Adipose tissue (tissue), 3 donors: Measurements from ENCODE around the gene SCT. TPM values are rescaled to one million over a fixed set of nuclear protein-coding genes. Genes with fewer than 3 reads are reported as not detected.

Source experiments
- H3K27ac ChIP-seq: one replicate; pipeline ENCODE4 v1.5.1; 2013; ENCODE audit warnings: low read depth, low read length
- WGBS, 3 donors: extraction: QIAGEN DNeasy Blood & Tissue Kit; methylation state at CpG; one replicate each; pipeline ENCODE4 v1.1.7; 2013; 5-methylcytosine and 5-hydroxymethylcytosine counted together
- polyA plus RNA-seq, 3 donors: library from polyadenylated mRNA; stranded (reverse); fragments of 200-250 nt; gene quantifications; one replicate each; pipeline ENCODE4 v1.2.3, GENCODE V29; 2013
- donor health status: healthy with polysubstance abuse.
- donor health status: Bipolar disorder and iron deficiency.
- donor health status: healthy.

The SCT gene
- polyA plus RNA-seq, 3 donors, result not detected

DNA sequence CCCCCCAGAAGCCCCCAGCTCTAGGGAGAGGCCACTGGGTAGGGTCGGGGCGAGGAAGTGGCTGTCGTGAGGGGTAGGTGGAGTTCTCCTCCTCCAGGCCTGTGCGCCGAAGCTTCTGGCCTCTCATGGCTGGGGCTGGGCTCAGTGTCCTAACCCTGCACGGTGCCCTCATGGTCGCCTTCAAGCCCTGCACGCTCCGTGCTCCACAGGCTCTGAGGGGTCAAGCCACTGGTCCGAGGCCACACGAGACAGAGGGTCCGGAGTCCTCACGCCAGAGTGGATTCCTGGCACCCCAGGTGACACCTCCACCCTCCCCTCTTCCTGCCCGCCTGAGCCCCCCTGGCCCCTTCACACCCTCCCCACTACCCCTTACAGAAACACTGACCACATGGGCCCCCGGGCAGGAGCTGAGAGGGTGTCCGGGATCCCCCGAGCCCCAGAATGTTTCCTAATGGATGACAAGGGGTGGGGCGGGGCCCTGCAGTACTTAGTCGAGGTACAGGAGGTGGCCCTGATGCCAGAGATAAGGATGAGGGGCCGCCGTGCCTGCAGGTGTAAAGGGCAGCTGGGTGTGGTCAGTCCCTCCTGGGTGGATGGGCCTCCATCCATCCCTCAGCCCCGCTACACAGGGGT, 1.2 kb downstream of the SCT start:
- WGBS, 3 donors, result 67 to 78% (median 77%) methylated on average over 20 to 22 of the region's 22 CpGs
- no peak overlapping the region for H3K27ac ChIP-seq

DNA sequence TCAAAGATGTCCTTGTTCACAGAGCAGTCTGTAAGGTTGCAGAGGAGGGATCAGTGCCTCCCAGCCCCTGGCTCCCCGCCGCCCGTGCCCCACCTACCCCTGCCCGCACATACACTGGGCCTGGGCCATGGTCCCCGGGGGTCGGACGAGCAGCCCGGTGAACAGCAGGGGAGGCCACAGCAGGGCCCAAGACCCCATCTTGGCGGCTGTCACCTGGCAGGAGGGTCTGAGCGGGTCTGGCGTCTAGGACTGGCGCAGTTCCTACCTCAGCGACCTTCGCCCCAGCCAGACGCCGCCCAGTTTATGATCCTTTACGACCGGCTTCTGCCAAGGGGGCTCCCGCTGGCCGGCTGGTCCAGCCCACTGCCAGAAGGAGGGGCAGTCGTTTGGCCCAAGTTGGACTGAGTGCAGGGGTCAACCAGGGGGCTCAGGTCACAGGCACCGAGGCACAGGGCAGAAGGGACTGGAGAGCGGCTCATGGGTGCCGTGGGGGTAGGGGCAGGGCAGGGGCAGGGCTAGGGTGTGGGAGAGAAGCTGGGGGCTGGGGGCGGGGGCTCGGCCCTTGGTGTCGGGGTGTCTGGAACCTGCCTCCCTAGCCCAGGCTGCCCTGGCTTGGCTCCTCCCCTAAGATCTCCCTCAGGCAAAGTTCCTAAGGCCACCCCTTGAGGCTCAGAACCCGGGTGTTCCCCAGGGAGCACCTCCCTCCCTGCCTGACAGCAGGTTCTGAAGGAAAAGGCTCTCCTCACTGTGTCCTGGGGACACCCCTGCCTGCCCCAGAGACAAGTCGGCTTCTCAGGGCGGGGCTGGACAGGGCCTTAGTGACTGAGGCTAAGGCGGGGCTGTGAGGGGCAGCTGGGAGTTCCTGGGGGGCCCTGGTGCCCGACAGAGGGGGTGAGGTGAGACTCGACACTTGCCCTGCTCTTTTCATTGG, 2.0 kb downstream of the SCT start, which contains the start of gene CDHR5:
Gene CDHR5 (minus strand): TSS at position 251 of the 931 bp plus-strand sequence. CDS start 53 bp downstream, at position 198.
- H3K27ac ChIP-seq, result no peak within 1 kb of the TSS
- 66 to 82% (median 67%) methylated on average over 32 to 33 of the region's 33 CpGs for WGBS, 3 donors

DNA sequence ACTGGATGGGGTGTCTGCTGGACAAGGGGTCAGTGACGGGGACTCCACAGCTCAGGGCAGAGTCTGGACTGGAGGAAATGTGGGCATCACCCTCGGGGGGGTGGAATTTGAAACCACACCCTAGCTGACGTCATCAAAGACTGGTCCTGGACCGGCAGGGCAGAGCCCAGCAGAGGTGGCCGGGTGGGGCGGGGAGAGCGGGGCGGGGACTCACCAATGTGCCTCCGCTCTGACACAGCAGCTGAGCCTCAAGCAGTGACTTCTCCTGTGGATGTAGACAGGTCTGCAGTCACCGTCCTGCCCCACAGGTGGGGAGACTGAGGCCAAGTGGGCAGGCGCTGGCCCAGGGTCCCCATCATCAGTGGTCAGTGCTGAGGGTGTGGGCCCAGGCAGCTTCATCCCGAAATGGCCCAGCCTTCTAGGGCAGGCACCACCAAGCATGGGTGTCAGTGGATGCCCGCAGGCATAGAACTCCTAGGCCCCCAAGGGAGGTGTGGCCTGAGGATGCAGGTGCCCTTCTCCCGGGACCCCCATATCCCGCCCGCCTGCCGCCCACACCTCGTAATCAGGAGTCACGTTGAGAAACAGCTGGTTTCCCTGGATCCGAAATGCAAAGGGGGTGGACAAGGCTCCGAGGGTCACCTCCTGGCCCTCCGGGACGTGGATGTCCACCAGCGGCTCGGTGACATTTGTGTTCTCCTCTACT, 2.8 kb downstream of the SCT start:
- 79 to 82% (median 81%) methylated on average over 24 to 25 of the region's 25 CpGs for WGBS, 3 donors

DNA sequence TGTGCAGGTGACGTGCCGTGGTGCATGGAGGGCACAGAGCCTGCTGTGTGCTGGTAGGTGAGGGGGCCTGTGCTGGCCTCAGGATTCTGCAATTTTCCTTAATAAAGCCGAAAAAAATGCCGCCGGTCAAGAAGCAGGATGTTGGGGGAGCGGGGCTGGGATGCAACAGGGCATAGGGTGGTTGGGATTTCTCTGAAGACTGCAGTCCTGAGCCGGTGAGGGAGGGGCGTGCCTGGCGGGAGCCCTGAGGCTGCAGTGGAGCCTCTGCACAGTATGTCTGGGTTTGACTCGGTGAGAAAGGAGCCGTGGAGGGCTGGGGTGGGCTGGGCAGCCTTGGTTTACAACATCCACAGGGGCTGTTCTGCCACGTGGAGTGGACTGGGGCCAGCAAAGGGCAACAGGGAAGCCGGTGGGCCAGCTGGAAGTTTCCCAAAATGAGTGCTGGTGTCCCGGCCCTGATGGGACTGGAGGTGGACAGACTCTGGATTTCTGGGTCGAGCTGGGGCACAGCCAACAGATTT, 3.6 kb downstream of the SCT start:
- WGBS, 3 donors, result 81 to 85% (median 84%) methylated on average over 15 of the region's 15 CpGs
- no peak overlapping the region for H3K27ac ChIP-seq

More for the DNA sequence above, 2.8 kb downstream of the SCT start:
- no peak overlapping the region for H3K27ac ChIP-seq

DNA sequence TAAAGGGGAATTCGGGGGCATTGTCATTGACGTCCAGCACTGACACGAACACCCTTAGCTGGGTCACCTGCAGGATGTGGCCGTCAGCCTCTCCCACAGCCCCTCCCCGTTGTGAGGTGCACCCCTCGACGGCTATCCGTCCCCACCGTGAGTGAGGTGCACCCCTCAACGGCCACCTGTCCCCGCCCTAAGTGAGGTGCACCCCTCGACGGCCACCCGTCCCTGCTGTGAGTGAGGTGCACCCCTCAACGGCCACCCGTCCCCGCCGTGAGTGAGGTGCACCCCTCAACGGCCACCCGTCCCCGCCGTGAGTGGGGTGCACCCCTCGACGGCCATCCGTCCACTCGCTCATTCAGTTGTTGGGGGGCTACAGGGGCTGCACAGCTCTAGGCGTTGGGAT, 5.1 kb downstream of the SCT start:
- WGBS, 3 donors, result 87 to 90% (median 88%) methylated on average over 25 to 27 of the region's 27 CpGs
- H3K27ac ChIP-seq, result no peak overlapping the region

DNA sequence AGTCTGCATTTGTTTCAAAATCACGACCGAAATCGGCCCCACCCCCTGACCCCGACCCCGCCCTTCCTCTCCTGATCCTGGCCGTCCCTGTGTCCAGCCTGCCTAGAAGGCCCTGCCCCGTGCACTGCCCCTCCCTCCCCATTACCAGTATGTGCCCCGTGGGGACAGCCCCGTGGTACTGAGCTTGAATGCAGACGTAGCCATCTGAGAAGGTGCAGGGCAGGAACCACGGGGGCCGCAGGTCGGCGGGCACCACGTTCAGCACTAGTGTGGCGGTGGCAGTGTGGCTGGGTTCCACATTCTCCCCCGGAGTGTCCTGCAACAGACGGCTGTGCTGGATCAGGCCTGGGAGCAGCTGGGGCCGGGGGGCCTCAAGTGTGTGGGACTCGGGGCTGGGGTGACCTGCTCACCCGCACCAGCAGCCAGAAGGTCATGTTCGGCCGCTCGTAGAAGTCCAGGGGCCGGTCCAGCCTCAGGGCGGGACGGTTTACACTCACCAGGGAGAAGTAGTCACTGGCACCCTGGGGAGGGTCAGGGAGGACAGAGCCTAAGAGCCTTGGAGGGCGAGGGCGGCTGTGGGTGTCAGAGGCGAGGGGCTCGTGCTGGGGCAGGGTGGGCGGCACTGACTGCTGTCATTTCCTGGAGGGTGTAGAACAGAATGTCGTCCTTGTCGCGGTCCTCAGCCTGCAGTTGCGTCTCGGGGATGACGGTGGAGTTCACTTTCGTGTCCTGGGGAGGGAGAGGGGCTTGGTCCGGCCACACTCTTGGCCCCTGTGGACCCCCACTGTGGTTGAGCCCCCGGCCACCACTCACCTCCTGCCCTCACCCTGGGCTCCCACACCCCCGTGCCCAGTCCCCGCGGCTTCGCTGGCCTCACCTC, 5.8 kb downstream of the SCT start:
- 70 to 76% (median 76%) methylated on average over 43 to 45 of the region's 45 CpGs for WGBS, 3 donors
- H3K27ac ChIP-seq, result no peak overlapping the region

DNA sequence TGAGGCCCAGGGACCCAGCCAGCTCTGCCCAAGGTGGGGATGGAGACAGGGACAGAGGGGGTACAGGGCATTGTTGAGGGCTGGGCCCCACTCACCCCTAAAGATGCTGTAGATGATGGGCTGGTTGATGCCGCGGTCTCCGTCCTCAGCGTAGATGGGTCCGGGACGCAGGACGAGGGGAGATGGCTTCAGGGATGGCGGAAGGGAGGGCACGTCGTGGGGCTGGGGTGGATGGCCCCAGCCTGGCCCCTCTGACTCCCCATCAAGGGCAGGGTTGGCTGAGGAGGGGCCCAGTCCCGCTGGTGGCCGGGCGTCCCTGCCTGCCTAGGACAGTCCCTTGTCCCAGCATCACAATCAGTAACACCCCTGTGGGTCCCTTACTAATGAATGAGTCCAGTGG, 6.8 kb downstream of the SCT start:
- H3K27ac ChIP-seq, result no peak overlapping the region
- 95 to 97% (median 96%) methylated on average over 13 of the region's 13 CpGs for WGBS, 3 donors

DNA sequence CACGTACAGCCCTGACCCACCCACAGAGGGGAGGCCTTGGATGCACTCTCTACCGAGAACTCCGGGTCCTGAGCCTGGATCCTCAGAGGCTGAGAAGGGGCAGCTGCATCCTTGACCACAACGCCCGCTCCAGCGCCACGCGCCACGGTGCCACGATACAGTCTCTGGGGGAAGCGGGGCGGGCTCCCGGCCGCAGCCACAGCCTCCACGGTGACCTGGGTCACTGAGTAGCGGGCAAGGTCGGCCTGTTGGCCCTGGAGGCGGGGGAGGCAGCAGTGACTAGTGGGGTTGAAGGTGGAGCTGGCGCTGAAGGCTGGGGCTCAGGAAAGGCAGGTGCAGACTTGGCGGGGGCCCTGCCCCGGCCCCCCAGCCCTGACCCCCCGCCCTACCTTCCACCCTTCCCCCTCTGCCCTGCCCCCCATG, 7.3 kb downstream of the SCT start:
- WGBS, 3 donors, result 95% methylated on average over 17 to 22 of the region's 22 CpGs
- no peak overlapping the region for H3K27ac ChIP-seq

DNA sequence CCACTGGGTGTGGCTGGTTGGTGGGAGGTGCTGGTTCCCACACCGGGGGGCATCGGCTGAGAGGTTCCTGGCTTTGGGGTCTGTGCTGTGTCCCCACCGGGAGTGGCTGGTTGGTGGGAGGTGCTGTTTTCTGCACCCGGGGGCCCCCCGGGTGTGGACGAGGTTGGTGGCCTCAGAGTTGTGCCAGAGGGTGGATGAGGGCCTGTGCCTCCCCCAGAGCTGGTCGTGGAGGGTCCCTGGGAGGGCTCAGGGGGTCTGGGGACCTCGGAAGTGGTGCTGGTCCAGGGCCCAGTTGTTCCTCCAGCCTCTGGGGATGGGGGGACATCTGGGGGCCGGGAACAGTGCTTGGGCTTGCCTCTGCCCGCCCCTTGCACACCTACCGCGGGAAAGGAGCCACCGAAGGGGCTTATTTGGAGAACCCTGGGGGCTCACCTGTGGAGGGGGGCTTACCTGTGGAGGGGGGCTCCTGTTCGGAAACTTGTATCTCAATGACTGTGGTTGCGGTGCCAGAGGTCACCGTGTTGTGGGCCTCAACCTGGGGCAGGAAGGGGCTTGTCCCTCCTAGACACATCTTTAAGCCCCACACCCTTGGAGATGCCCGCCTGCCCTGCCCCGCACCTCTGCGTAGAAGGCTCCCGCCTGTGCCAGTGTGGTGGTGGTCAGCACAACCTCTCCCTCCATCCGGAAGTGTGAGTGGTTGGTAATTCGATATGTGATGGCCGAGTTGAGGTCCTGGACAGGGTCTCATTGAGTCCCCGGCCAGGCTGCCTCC, 7.9 kb downstream of the SCT start:
- H3K27ac ChIP-seq, result no peak overlapping the region
- 90 to 93% (median 93%) methylated on average over 21 to 24 of the region's 24 CpGs for WGBS, 3 donors

DNA sequence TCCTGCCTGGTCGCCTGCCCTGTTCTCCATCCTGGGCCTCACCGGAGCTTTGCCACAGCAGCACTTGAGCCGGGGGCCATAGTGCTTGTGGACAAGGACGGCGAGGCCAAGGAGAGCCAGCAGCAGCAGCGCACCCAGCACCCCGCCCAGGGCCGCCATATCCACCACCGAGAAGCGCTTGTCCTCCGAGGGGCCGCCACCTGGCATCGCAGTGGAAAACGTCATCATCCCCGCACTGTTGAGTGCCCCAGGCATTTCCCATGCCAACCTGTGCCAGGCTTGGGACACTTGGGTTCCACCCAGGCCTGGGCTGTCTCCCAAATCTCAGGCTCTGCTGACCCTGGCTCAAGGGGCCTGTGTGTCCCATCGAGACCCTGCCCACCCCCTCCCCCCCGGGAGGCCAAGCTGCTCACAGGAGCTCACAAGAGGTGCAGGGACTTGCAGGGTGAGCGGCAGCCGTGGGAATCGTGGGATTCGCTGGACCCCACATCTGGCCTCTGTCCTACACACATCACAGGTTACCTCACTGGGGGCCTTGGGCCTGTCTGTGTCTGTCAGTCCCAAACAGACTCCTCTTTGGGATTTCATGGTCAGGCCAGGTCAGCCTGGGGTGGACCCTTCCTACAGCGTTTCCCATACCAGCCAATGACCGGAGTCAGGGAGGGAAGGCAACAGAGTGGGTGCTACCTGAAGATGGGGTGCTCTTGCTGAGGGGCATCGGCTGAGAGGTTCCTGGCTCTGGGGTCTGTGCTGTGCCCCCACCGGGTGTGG, 8.9 kb downstream of the SCT start:
- 93 to 96% (median 94%) methylated on average over 23 to 25 of the region's 25 CpGs for WGBS, 3 donors
- H3K27ac ChIP-seq, result no peak overlapping the region

DNA sequence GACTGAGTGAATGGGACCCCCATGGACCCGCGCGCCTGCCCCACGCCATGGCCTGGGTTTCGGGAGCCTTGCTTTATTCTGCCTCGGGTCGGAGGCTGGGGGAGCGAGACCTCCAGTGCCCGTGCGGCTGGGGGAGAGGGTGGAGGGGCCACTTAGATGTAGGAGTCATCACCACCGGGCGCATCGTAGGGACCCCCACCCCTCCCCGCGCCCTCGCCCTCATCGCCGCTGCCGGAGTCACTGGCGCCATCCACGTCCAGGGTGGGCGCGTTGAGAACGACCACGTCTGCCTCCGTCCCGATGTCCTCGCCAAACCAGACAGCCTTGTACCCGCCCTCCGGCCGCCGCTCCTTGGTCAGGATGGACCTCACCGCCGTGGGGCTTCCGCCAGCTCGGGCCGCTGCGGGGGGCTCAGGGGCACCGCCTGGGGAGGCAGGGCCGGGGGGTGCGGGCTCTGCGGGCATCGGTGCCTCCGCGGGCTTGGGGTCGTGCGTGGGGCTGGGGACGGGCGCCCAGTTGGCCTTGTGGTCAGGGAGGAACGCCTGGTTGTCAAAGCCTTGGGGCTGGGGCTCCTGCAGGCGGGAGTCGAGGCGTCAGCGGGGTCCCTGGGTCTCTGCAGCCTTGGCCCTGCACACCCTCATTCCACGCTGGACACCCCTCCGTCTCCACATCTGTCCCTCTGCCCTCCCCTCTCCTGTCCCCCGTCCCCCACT, 9.6 kb downstream of the SCT start:
- WGBS, 3 donors, result 92 to 93% (median 92%) methylated on average over 51 to 57 of the region's 57 CpGs
- H3K27ac ChIP-seq, result no peak overlapping the region

DNA sequence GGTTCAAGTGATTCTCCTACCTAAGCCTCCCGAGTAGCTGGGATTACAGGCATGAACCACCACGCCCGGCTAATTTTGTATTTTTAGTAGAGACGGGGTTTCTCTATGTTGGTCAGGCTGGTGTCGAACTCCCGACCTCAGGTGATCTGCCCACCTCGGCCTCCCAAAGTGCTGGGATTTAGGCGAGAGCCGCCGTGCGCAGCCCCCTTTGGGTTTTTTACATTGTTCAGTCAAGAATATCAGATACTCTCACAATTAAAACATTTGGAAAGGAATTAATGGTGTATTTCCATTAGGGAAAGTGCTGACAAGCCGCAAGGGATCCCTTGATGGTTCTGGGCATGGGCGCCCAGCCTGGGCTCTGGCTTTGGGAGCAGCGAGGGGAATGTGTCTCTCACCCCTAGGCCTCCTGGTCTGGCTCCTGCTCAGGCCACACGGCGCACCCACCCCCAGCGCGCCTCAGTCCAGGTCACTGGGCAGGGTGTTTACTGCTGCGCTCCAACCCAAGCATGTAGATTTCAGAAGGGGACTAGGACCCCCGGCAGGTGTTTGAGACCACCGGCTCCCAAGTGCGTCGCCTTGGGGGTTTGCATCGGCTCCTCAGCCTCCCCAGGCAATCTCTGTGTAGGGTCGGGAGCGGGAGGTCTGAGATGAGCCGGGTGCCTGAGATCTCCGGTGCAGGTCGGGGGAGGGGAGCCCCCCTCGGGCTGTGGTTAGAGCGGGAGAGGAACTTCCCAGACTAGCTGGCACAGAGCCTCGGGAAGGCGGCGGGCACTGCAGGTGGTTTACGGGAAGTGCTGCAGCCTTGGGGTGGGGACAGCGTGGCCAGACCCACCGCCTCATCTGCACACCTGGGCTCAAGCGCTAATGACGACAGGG, 10.4 kb downstream of the SCT start:
- 66 to 85% (median 72%) methylated on average over 36 to 39 of the region's 39 CpGs for WGBS, 3 donors
- H3K27ac ChIP-seq, result no peak overlapping the region

DNA sequence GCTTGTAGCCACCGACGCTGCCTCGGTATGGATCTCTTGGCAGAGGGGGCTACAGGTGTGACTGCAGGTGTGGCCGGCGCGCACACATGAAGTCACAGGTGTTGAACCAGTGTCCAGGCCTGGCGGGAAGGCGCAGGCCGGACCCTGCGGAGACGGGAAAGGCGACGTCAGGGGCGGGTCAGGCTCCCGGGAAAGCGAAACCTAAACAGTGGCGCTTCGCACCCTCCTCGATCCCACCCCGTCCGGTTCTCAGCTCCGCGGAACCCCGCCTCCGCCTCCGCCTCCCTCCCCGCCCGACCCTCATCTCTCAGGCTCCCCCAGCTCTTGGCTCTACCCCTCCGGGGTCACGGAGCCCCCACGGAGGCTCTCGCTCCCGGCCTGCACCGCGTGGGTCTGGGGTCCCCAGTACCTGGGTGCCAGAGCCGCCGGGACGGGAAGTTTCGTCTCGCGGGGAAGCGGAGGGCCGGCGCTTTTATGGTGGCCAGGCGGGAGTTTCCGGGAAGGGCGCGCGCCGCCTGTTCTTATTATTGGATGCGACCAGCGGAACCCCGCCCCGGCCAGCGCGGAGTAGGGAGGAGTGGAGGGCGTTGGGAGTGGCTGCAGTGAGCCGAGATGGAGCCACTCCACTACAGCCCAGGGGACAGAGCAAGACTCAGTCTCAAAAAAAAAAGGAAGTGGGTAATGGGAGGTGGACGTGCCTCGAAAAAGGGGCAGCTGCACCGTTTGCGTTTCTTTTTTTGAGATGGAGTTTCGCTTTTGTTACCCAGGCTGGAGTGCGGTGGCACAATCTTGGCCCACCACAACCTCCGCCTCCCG, 11.3 kb downstream of the SCT start, which contains the start of gene IRF7:
Gene IRF7 (minus strand): TSS at position 447 of the 816 bp plus-strand sequence. CDS start 586 bp downstream, outside the sequence.
- peak within 1 kb of the TSS; percentile 88 for H3K27ac ChIP-seq
- 3 to 6% (median 4%) methylated on average over 58 to 66 of the region's 66 CpGs for WGBS, 3 donors
